Measurements from ENCODE around the gene LMAN2.
"Not testable (repeated sequence)": the region's sequence is repeated elsewhere in the genome, so short reads cannot be mapped to it uniquely, and the experiment has no call there.

The LMAN2 gene

DNA sequence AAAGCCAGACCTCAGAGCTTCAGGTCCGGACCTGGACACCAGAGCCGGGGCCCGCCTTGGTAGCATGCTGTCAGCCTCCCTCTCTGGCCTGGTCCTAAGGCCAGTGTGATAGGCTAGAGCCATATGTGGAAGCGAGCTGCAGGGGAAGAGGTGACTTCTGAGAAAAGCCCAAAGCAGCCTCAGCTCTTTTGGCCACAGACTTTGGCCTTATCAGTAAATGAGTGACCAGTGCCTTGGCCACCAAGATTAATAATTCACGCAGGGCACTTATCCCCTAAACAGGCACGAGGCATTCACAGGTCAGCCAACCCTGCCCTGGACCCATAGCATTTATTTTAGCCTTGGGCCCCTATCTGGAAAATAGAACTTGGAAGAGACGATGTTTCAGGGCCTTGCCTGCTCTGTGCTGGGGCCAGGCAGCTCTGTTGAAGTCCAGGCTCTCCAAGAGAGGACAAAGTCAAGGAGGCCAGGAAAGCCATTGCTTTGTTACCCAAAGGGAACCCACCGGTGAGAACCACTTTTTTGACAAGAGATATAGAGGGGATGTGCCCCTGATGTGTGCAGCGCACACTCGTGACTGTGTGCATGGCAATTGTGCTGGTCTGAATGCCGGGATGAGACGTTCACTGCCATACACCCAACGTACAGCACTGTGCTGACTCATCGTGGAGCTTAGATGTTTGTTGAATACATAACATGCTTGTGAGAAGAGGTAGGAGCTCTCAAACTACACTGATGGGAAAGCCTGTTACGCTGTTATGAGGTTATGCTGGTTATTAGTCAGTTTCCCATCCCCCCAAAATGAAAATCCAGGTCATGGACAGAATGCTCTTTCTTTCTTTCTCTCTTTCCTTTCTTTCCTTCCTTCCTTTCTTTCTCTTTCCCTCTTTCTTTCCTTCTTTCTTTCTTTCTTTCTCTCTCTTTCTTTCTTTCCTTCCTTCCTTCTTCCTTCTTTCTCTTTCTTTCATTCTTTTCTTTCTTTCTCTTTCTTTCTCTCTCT lies 27.7 kb upstream of the LMAN2 start:
- no peaks in the 10 kb centered on the region for H3F3A ChIP-seq (ENCODE audit: insufficient read depth)
- no peak for TF ChIP-seq EZH2phosphoT487 (conservative IDR thresholded peaks at IDR 0.05; ENCODE audit: low read length)
- TF ChIP-seq, protein P1, sequence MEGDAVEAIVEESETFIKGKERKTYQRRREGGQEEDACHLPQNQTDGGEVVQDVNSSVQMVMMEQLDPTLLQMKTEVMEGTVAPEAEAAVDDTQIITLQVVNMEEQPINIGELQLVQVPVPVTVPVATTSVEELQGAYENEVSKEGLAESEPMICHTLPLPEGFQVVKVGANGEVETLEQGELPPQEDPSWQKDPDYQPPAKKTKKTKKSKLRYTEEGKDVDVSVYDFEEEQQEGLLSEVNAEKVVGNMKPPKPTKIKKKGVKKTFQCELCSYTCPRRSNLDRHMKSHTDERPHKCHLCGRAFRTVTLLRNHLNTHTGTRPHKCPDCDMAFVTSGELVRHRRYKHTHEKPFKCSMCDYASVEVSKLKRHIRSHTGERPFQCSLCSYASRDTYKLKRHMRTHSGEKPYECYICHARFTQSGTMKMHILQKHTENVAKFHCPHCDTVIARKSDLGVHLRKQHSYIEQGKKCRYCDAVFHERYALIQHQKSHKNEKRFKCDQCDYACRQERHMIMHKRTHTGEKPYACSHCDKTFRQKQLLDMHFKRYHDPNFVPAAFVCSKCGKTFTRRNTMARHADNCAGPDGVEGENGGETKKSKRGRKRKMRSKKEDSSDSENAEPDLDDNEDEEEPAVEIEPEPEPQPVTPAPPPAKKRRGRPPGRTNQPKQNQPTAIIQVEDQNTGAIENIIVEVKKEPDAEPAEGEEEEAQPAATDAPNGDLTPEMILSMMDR (IDR thresholded peaks at IDR 0.05; ENCODE audit: insufficient read depth, low read length, poor library complexity, severe bottlenecking): no peak
- no peaks in the 10 kb centered on the region for H3K36me3 ChIP-seq (ENCODE audit: low read length)
- H3K79me2 ChIP-seq (ENCODE audit: insufficient read depth, low read length): no peaks in the 10 kb centered on the region
- no peak overlapping the region for H3K27ac ChIP-seq (ENCODE audit: low read depth, low read length)
- H3K9me3 ChIP-seq (ENCODE audit: insufficient read depth, low read length): no peaks in the 10 kb centered on the region
- no peaks in the 10 kb centered on the region for H3K27me3 ChIP-seq (ENCODE audit: low read length)
- no peak overlapping the region for H3K4me3 ChIP-seq (ENCODE audit: insufficient read depth, low read length, poor library complexity, severe bottlenecking)
- H4K20me1 ChIP-seq (ENCODE audit: low read depth, low read length): no peaks in the 10 kb centered on the region
- H2AFZ ChIP-seq (ENCODE audit: low read depth, low read length, severe bottlenecking): no peak overlapping the region
- H3K4me2 ChIP-seq (ENCODE audit: low read depth, low read length, poor library complexity, severe bottlenecking): no peak overlapping the region
- H3K9me2 ChIP-seq (replicated peaks; ENCODE audit: insufficient read depth, low read length): no peaks in the 10 kb centered on the region
- no peak overlapping the region for H3K9ac ChIP-seq (ENCODE audit: low read length)

DNA sequence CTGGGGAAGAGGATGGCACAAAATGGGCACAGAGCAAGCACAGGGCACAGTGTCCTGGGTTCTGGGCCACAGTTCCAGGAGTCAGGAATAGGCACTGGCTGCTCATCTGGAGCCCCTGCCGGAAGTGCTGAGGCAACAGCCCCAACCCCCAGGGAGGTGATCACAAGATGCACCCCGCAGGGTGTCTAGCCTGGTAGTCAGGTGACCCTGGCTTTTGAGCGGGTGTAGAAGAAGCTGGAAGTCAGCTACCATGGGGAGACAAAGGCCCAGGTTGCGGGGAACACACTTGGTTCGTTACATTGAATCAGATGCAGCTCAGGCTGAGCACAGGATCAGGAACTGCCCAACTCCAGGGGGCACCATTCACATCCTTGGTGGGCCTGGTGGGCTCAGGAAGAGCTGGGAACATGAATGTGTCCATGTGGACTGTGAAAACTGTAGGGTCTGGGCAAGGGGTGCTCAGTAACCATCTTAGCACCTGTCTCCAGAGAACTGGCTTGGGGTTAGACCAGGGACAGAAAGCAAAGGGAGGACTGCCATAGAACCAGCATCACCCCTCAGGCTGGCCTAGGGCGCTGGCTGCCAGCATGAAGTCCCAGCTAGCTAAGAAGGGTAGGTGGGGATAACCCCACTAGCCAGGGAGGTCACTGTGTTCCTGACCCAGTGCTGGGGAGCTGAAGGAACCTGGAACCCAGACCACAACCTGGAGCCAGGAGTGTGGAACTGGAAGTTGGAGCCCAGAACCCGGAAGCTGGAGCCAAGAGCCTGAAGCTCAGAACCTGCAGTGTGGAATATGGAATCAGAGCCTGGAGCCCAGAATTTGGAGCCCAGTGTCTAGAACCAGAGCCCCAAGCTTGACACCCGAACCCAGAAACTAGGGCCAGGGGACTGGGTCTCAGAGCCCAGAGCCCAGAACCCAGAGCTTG lies 26.6 kb upstream of the LMAN2 start:
- no peak overlapping the region for H2AFZ ChIP-seq (ENCODE audit: low read depth, low read length, severe bottlenecking)
- no peaks in the 10 kb centered on the region for H3K9me3 ChIP-seq (ENCODE audit: insufficient read depth, low read length)
- H3K27me3 ChIP-seq (ENCODE audit: low read length): no peaks in the 10 kb centered on the region
- H3K36me3 ChIP-seq (ENCODE audit: low read length): no peaks in the 10 kb centered on the region
- TF ChIP-seq, protein P1 (IDR thresholded peaks at IDR 0.05; ENCODE audit: insufficient read depth, low read length, poor library complexity, severe bottlenecking): no peak
- no peak for TF ChIP-seq EZH2phosphoT487 (conservative IDR thresholded peaks at IDR 0.05; ENCODE audit: low read length)
- no peak overlapping the region for H3K27ac ChIP-seq (ENCODE audit: low read depth, low read length)
- H4K20me1 ChIP-seq (ENCODE audit: low read depth, low read length): no peaks in the 10 kb centered on the region
- H3K9me2 ChIP-seq (replicated peaks; ENCODE audit: insufficient read depth, low read length): no peaks in the 10 kb centered on the region
- no peaks in the 10 kb centered on the region for H3K79me2 ChIP-seq (ENCODE audit: insufficient read depth, low read length)
- no peak overlapping the region for H3K9ac ChIP-seq (ENCODE audit: low read length)
- H3K4me2 ChIP-seq (ENCODE audit: low read depth, low read length, poor library complexity, severe bottlenecking): no peak overlapping the region
- no peak overlapping the region for H3K4me3 ChIP-seq (ENCODE audit: insufficient read depth, low read length, poor library complexity, severe bottlenecking)
- no peaks in the 10 kb centered on the region for H3F3A ChIP-seq (ENCODE audit: insufficient read depth)

DNA sequence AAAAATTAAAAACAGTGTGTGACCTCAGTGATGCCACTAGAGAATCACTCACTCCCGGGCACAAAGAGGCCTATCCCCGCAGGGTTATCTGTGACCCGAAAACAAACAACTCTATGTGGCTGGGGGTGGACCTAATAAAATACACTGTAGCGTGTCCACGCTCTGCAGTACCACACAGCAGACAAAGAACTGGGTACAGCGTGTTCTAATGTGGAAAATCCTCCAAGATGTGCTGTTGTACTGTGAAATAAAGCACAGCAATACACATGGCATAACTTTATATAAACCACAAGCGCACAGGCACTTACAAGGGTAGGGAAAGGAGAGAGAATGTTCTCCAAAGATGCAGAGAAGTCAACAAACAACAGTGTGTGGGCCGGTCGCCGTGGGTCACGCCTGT lies 24.6 kb upstream of the LMAN2 start:
- no peak for TF ChIP-seq EZH2phosphoT487 (conservative IDR thresholded peaks at IDR 0.05; ENCODE audit: low read length)
- TF ChIP-seq, protein P1 (IDR thresholded peaks at IDR 0.05; ENCODE audit: insufficient read depth, low read length, poor library complexity, severe bottlenecking): no peak
- no peak overlapping the region for H3K4me3 ChIP-seq (ENCODE audit: insufficient read depth, low read length, poor library complexity, severe bottlenecking)
- H3K27me3 ChIP-seq (ENCODE audit: low read length): no peaks in the 10 kb centered on the region
- no peaks in the 10 kb centered on the region for H3K9me3 ChIP-seq (ENCODE audit: insufficient read depth, low read length)
- no peak overlapping the region for H2AFZ ChIP-seq (ENCODE audit: low read depth, low read length, severe bottlenecking)
- H3K79me2 ChIP-seq (ENCODE audit: insufficient read depth, low read length): no peaks in the 10 kb centered on the region
- no peaks in the 10 kb centered on the region for H3F3A ChIP-seq (ENCODE audit: insufficient read depth)
- H3K9me2 ChIP-seq (replicated peaks; ENCODE audit: insufficient read depth, low read length): no peaks in the 10 kb centered on the region
- H3K4me2 ChIP-seq (ENCODE audit: low read depth, low read length, poor library complexity, severe bottlenecking): no peak overlapping the region
- no peak overlapping the region for H3K9ac ChIP-seq (ENCODE audit: low read length)
- H3K36me3 ChIP-seq (ENCODE audit: low read length): no peaks in the 10 kb centered on the region
- H3K27ac ChIP-seq (ENCODE audit: low read depth, low read length): no peak overlapping the region
- no peaks in the 10 kb centered on the region for H4K20me1 ChIP-seq (ENCODE audit: low read depth, low read length)

DNA sequence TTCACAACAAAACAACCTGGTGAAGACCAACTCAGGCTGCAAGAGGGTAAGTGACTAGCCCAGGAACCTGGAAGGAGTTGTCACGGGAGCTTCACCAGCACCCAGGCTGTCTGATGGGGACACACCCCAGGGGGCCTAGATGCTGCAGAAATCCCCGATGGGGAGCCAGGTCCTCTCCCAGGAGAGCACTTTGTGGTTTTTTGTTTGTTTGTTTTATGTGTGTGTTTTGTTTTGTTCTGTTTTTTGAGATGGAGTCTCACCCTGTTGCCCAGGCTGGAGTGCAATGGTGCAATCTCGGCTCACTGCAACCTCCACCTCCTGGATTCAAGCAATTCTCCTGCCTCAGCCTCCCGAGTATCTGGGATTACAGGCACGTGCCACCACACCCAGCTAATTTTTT lies 24.0 kb upstream of the LMAN2 start:
- not testable (repeated sequence) for H3K27me3 ChIP-seq (ENCODE audit: low read length); H2AFZ ChIP-seq (ENCODE audit: low read depth, low read length, severe bottlenecking); H3K27ac ChIP-seq (ENCODE audit: low read depth, low read length); H3K9me2 ChIP-seq (replicated peaks; ENCODE audit: insufficient read depth, low read length); H3K4me3 ChIP-seq (ENCODE audit: insufficient read depth, low read length, poor library complexity, severe bottlenecking); H3K79me2 ChIP-seq (ENCODE audit: insufficient read depth, low read length); H3K9ac ChIP-seq (ENCODE audit: low read length); H3K4me2 ChIP-seq (ENCODE audit: low read depth, low read length, poor library complexity, severe bottlenecking); H3K36me3 ChIP-seq (ENCODE audit: low read length); H3F3A ChIP-seq (ENCODE audit: insufficient read depth); H3K9me3 ChIP-seq (ENCODE audit: insufficient read depth, low read length); H4K20me1 ChIP-seq (ENCODE audit: low read depth, low read length)

Data from SU-DHL-6 (cell line).